Left forelimb (tissue), 1 donor: Measurements from ENCODE around the gene MEAK7.
"Not testable (repeated sequence)": the region's sequence is repeated elsewhere in the genome, so short reads cannot be mapped to it uniquely, and the experiment has no call there.

Source experiments
- DNase-seq: peaks from one replicate; pipeline ENCODE4 v3.0.0-alpha.2; 2018; ENCODE audit warnings: low spot score

The MEAK7 gene

DNA sequence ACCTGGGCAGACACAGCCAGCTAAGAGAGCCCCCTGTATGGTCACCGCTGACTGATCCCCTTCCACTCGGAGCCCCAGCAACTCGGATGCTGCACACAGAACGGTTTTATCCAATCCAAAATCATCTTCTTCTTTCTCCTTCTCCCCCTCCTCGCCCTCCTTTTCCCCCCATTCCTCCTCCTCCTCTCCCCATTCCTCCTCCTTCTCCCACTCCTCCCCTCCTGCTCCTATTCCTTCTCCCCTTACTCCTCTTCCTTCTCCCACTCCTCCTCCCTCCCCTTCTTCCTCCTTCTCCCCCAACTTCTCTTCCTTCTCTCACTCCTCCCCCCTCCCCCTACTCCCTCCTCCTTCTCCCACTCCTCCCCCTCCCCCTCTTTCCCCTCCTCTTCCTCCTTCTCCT, 30.4 kb upstream of the MEAK7 start:
- DNase-seq: no peak

DNA sequence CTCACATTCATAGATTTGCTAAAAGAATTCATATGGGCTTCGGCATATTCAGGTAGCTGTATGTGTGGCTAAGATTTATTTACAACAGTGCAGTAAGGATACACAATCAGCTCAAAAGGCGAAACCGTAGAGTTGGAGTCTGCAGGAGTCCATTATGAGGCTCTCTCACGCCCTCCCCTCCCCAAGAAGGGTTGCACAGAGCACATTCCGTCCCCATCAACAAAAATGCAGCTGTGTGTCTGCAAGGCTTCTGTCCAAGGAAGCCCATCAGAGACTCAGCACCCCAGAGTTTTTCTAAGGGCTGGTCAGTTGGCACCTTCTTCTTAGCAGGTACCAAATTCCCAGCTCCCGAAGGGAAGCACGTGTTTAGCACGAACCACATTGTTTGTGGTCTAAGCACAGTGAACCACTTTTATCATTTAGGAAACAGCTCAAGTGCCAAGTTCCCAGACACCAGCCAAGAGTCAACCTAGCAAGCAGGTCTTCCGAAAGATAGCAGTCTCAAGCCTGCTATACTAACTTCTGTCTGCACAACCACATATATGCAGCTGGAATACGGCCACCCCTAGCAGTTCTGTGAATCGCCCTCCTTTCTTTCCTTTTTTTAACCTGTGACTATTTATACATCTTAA, 28.5 kb upstream of the MEAK7 start:
- DNase-seq: no peak

DNA sequence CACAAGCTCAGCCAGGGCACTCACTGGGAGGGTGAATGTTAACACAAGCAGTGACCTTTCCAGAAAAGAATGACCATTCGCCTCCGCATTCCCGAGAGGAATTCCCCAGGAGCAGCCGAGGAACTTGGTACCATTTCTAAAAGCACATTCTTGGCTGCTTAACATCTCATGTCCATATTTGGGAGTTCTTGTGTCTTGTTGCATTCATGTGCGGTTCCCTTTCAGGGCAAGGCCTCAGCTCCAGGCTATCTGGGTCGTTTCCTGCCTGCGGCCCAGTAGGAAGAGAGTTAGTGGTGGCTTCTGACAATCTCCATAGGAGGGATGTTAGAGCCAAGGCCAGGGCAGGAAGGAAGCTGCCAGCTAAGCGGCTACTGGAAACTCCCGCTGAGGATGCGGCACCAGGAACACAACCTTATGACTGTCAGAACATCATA, 27.8 kb upstream of the MEAK7 start:
- no peak for DNase-seq

DNA sequence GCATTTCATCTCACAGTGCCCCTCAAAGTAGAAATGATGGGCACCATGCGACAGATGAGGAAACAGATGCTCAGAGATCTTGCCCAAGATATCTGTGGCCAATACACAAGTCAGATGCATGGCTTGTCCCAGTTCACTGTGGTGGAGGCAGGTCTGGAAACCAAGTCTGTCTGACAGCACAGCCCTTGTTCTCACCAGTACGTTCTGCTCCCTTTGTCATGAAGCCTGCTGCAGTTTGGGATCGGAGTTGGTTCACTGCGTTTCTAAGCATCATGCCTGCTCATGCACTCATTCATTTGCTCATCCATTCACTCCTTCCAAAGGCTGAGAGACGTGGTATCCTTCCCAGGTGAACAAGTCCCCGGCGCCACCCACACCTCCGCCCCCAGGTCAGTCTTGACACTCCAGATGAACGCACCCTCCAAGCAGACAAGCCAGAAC, 27.2 kb upstream of the MEAK7 start:
- DNase-seq: no peak

DNA sequence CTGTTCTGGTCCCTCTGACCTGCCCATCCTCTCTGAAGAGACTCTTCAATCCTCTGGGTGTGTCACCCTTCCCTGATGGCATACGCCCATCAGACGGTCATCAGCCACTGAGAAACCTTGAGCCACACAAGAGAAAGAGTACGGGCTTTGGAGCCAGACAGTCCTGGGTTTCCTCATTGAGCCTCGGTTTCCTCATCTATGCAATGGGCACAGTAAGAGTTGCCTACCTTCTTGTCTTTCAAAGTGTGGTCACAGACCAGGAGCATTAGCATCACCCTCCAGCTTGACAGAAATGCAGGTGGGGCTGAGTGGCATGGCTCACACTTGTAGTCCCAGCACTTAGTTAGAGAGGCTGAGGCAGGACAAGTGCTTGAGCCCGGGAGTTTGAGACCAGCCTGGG, 26.1 kb upstream of the MEAK7 start:
- no peak for DNase-seq

DNA sequence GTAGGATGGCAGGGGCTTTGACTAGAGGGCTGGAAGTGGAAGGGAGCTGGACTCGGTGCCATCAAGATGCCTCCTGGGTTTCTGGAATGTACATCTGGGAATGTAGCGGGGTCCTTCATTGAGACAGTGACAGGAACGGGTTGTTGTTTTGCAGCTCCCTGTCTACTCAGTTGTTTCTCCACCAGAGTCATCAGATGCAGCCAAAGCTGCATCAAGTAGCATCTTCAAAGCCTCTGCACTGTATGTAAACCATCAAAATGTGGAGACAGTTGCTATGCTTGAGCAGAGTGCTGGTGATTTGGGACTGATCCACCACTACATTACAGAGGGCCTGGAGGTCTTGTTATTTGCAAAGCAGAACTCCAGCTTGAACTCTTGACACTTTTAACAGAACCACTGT, 25.1 kb upstream of the MEAK7 start:
- no peak for DNase-seq

DNA sequence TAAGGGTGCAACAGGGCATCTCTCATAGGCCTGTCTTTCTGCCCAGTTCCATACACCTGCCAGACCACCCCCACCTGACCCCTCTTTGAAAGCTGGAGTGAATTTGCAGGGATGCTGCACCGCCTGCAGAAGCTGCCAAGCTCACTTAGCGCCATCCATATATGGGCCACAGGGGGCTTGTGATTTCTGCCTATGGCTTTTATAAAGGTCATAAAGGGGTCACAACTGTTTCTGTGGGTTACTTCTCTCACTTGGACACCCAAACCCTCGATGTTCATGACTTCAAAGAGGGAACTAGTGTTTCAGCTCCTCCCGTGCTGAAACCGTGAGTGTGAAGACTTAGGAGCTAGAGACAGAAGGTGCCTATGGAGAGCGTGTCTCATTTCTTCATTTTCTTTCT, 23.9 kb upstream of the MEAK7 start:
- no peak for DNase-seq

DNA sequence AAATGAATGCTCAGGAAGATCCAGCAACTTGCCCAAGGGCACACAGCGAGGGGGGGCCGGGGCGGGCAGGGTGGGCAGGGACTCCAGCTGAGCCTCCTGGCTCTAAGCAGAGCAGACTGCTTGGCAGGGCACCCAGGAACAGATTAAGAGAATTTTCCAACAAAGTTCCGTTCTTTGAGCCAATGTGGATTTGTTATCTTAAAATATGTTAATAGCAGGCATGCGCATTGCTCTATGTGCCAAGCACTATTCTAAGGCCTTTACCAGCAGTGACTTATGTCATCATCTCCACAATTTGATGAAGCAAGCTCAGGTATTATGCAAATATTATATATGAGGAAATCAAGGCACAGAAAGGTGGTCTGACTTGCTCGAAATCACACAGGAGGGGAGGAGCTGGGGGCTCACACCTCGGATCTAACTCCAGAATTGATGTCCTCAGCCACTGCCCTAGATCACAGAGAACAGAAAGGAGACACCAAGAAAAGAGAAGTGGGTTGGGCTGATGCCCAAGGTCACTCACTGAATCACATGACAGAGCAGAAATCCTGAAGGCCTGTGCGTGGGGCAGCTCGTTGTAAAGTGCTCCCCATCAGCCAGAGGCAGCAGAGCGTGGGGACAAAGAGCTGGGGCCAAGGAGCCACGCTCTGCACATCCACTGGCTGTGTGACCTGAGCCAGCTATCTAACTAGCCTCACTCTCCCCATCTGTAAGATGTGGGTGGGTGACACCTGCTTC, 23.2 kb upstream of the MEAK7 start:
- DNase-seq: no peak

DNA sequence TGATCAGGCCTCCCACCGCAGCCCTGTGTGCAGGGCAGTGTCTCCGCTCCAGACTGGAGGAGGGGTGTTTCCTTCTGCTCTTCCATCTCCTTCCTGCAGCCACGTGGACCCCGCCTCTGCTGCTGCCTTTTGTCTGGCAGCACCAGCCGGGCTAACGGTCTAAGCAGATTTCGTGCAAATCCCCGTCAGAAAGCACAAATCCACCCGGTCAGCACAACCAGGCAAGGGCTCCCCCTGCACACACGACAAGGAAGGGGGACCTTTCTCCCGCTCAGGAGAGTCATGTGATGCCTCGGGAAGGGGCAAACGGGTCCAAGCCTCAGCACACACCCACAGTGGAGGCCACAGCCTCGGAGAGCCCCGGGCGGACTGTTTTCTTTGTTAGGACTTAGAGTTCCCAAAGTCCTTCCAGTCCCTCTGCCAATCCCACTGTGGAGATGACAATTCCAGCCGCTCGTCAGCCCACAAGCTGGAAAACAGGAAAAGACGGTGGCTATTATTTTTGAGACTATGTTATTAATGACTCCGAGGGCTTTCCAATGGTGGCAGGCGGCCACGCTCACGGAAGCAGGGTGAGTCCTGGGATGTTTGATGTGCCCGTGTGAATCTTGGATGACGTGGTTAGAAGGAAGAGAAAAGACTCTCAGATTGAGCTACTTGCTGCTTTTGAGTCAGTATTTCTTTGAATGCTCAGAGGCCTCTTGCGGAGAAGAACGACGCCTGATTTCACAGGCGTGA, 22.5 kb upstream of the MEAK7 start:
- DNase-seq: no peak

DNA sequence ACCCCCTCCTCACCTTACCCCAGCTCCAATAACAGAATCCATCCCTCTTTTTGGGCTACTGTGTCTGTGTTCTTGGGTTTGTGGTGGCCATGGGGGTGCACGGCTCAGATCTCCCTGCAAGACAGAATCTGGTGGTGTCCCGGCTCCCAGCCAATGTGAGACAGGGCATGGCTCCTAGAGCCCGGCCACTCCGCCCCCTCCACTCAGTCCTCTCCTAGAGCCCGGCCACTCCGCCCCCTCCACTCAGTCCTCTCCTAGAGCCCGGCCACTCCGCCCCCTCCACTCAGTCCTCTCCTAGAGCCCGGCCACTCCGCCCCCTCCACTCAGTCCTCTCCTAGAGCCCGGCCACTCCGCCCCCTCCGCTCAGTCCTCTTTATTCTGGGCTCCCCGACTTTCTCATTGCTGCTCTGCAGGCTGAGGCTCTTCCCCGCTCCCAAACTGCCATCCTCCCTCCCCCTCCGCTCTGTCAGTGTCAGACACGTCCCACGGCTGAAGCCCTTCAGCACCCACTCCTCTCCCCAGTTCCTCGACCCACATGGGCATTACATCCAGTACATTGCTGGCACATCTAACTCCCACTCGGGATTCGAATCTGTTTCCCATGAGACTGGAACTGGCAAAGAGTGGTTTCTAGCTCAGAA, 20.6 kb upstream of the MEAK7 start:
- DNase-seq: not testable (repeated sequence)

DNA sequence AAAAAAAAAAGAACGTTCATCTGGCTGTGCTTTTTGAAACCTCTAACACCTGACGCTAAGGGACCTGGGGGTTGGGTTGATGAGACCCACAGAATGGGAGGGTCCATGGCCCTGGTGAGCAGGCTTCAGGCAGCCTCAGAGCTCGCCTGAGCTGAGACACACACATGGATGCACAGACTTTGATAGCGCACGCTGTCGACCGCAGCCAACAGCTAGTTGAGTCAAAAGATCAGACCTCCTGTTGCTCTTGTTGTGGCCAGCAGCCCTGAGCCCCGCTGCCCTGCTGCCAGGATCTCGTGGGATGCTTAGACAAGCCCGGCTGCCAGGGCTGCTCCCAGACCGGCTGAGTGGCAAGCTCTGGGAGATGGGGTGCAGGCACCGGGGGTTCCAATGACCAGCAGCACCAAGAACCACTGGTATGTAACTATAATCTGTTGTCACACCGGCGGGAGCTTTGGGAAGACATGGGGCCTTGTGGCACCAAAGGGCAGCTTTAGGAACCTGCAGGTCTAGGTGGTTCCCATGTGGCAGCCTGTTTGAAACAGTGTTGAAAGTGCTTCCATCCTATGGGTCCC, 20.0 kb upstream of the MEAK7 start:
- DNase-seq: no peak

DNA sequence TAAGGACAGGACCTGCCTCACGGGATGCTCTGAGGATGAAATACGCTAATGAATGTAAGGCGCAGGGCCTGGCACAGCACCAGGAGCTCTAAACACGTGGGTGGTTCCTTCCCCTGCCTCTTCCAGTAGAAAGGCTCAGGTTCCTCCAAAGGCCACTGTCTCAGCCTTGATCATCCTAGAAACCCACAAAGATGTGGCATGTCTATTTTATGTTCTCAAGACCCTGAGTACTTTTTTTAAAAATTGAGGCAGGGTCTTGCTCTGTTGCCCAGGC, 17.0 kb upstream of the MEAK7 start:
- DNase-seq: no peak

DNA sequence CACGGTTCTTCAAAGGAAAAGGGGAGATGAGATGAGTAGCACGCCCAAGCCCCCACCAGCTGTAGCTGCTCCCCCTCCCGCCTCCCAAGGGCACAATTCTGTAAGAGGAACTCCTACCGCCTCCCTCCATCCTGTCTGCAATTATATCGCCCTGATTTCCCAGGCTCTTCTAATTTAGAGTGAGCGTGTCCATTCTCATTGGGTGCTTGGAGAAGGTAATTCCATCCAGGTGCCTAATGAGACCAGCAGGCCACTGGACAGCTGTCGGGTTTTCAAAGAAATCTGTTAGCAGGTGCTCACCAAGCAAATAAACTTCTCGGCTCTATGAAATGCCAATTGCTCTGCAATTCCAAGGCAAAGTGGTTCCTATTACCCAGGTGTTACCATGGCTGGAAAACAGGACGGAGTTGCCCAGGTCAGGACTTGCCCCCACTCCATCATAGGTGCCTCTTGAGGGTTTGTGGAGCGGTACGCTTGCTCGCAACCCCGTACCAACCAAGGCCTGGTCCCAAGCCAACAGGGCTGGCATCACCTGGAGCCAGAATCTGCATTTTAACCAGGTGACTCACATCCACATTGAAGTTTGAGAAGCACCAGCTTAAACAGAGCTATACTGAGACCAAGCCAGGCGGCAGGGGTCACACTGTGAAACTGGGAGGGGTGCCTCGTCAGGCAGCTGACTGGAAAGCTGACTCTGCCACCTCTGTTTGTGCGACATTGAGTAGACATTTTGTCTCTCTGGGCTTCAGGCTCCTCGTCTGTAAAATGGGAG, 16.5 kb upstream of the MEAK7 start:
- DNase-seq: no peak

DNA sequence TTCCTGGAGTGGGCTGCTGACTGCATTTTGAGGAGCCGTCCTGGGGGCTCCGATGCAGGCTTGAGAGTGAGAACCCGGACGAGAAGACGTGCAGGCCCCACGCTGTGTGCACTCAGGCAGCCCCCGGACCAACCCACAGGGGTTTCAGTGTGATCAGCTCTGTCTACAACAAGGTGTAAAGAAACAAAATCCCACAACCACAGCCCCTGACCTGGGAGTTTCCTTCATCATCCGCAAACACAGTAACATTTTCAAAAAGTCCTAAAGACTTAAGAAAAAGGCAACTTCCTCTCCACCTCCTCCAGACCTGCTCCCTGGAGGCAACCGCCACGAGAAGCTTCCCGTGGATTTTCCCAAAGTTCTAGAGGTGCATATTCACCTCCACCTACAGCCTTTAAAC, 15.4 kb upstream of the MEAK7 start:
- no peak for DNase-seq

DNA sequence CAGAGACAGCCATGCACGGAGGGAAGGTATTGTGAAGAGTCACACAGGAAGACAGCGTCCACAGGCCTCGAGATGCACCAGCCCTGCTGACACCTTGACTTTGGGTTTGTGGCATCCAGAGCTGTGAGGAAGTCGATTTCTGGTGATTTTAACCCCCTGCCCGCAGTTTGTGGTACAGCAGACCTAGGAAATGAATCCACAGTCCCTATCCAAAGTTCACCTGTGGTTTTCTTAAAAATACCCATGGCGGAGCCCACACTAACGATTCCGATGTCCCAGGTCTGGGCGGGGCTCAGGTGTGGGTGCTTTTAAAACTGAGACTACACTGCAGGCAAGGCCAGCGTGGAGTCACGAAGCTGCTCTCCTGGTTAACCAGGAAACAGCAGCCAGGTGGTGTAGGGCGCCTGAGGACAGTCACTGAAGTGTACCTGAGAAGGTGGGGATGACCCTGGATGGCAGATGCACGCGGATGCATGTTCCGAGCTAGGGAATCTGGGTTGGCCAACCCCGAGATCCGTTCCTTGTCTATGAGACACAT, 14.4 kb upstream of the MEAK7 start:
- DNase-seq: no peak

DNA sequence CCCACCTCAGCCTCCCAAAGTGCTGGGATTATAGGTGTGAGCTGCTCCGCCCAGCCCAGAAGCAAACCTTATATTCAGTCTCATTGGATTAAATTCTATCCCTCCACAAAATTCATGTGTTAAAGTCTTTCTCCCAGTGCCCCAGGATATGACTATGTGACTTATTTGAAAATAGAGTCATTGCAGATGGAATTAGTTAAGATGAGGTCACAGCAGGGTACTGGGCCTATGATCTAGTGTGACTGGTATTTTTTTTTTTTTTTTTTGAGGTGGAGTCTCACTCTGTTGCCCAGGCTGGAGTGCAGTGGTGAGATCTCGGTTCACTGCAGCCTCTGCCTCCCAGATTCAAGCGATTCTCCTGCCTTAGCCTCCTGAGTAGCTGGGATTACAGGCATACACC, 13.8 kb upstream of the MEAK7 start:
- not testable (repeated sequence) for DNase-seq

DNA sequence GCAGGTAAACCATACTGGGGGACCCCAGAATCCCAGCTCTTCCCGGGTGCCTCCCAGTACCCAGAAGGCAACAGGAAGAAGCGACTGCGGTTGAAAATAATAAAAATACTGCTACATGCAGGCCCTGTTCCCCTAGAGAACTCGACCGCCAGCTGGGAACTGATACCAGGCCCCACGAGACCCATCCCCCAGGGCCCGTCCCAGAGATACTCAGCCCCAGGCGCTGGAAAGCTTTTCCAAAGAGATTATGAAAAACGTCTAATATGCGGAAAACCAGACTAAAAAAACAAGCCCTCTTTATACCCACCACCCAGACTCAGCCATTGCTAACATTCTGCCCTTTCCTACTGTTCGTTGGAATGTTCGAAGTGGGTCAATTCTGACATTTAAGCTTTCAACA, 12.9 kb upstream of the MEAK7 start:
- no peak for DNase-seq

DNA sequence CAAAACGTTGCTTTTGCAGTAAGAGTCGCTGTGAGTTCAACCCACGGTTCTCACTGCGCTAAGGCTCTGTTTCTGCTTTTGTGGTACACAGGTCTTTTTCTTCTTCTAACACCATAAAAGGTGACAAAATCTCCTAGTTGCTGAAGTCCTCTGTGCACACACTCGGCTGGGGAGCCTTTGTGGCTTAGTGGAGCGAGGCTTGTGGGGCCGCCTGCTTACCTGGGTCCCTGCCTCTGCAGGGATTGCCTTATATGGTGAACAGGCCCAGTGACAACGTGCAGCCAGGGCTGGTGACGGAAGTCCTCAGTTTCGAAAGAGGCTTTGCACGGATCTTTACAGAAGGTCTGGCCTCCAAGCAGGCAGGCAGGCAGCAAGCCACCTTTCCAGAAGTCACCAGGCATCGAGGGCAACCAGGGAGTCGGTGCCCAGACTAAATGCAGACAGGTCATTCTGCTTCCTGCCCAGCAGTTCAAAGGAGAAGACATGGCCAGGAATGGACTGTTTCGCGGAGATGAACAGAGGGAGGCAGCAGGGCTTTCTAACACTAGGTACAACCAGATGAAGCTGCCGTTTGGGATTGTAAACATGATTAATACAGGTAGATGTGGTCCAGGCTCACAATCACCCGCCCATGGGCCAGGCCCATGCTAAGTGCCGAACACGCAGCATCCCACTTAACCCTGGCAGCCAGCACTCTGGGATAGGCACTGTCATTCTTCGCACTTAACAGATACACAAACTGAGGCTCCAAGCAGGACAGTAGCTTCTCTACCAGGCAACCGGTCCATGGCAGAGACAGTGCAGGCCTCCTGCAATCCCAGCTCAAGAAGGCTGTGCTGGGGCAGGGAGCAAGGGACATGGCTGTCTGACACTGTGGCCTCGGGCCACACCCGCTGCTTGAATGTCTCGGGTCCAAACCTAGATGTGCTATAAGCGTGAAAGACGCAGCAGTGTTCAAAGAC, 10.7 kb upstream of the MEAK7 start:
- no peak for DNase-seq

DNA sequence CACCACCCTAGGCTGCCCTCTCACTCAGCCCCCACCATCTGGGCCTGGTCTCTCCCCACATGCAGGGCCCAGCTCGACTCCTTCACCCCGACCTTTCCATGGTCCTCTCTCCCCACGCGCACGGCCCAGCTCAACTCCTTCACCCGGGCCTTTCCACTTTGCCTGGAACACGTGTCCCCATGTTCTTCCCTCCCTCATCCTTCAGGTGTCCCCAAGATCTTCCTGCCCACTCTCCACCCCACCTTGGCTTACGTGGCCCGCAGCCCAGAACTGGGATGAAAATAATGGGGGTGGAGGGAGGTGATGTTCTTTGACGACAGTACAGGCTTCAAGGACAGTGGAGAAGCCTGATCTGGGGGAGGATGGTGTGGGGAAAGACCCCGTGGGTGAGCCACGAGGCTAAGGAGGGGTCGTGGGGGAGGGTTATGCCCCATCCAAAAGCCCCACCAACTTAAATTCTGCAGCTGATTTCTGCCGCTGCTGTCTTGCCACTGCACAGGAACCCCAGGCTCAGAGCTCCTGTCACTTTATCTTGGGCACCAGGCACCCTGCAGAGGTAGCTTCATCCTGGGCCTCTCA, 9.9 kb upstream of the MEAK7 start:
- no peak for DNase-seq

DNA sequence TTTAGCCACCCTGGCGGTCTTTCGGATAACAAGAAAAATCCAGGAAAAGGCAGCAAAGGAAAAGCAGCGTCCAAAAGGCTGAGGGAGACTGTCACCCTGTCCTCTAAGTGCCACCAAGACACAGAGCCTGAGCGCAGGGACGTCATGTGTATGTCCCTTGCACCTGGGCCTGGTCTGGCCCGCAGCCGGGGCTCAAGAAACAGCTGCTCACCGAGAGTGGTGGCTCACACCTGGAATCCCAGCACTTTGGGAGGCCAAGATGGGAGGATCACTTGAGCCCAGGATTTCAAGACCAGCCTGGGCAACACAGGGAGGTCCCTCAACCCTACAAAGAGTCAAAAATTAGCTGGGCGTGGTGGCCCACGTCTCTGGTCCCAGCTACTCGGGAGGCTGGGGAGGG, 9.2 kb upstream of the MEAK7 start:
- no peak for DNase-seq
